ENCODE measurements around the gene NUMB. TPM values are rescaled to one million over a fixed set of nuclear protein-coding genes. Genes with fewer than 3 reads are reported as not detected.
"Not testable (repeated sequence)": the region's sequence is repeated elsewhere in the genome, so short reads cannot be mapped to it uniquely, and the experiment has no call there.

The NUMB gene
- total RNA-seq, 2 donors from 2014 or later = 45.1 to 55.0 TPM

- H3K4me3 Mint-ChIP-seq = no peak overlapping the region
- no peak overlapping the region for H3K27ac Mint-ChIP-seq
- H3K4me1 Mint-ChIP-seq = peaks cover 7% of the 10 kb centered on the region
- no peak for ATAC-seq (replicated peaks)
- no peaks in the 10 kb centered on the region for H3K27me3 Mint-ChIP-seq
- H3K9me3 Mint-ChIP-seq = no peaks in the 10 kb centered on the region
- peaks cover 43% of the 10 kb centered on the region for H3K36me3 Mint-ChIP-seq (ENCODE audit: low read depth)
Observed at GRCh38 chr14:73418227-73418626, 40.1 kb downstream of the NUMB start.

- not testable (repeated sequence) for ATAC-seq (replicated peaks); H3K4me1 Mint-ChIP-seq; H3K4me3 Mint-ChIP-seq; H3K9me3 Mint-ChIP-seq; H3K27me3 Mint-ChIP-seq; H3K27ac Mint-ChIP-seq
- peaks cover 46% of the 10 kb centered on the region for H3K36me3 Mint-ChIP-seq (ENCODE audit: low read depth)
Observed at GRCh38 chr14:73406248-73406647, 52.1 kb downstream of the NUMB start.

- Mint-ChIP-seq H3K9me3 (no peaks in the 10 kb centered on the region), H3K27ac (no peak overlapping the region)
Observed at GRCh38 chr14:73403181-73403752, 55.1 kb downstream of the NUMB start.

GRCh38 chr14:73402579-73402978 is 55.8 kb downstream of the NUMB start:
- no peaks in the 10 kb centered on the region for H3K27me3 Mint-ChIP-seq
- no peaks in the 10 kb centered on the region for H3K9me3 Mint-ChIP-seq
- H3K27ac Mint-ChIP-seq = no peak overlapping the region
- H3K4me3 Mint-ChIP-seq = no peak overlapping the region
- no peaks in the 10 kb centered on the region for H3K4me1 Mint-ChIP-seq
- no peak for ATAC-seq (replicated peaks)
- peaks cover 19% of the 10 kb centered on the region for H3K36me3 Mint-ChIP-seq (ENCODE audit: low read depth)

More at GRCh38 chr14:73403181-73403752, 55.1 kb downstream of the NUMB start:
- no peaks in the 10 kb centered on the region for H3K4me1 Mint-ChIP-seq
- H3K4me3 Mint-ChIP-seq = no peak overlapping the region
- no peaks in the 10 kb centered on the region for H3K27me3 Mint-ChIP-seq
- peaks cover 26% of the 10 kb centered on the region for H3K36me3 Mint-ChIP-seq (ENCODE audit: low read depth)
- no peak for ATAC-seq (replicated peaks)

- Mint-ChIP-seq H3K27ac (no peak overlapping the region), H3K27me3 (no peaks in the 10 kb centered on the region), H3K9me3 (no peaks in the 10 kb centered on the region), H3K4me3 (no peak overlapping the region), H3K36me3 (ENCODE audit: low read depth) (peaks cover 12% of the 10 kb centered on the region), H3K4me1 (peaks cover 5% of the 10 kb centered on the region)
- no peak for ATAC-seq (replicated peaks)
Observed at GRCh38 chr14:73397810-73398209, 60.5 kb downstream of the NUMB start.

GRCh38 chr14:73394317-73394716 is 64.0 kb downstream of the NUMB start:
- no peaks in the 10 kb centered on the region for H3K9me3 Mint-ChIP-seq

GRCh38 chr14:73393375-73393774 is 65.0 kb downstream of the NUMB start:
- Mint-ChIP-seq H3K27ac (no peak overlapping the region), H3K9me3 (no peaks in the 10 kb centered on the region), H3K4me1 (peaks cover 14% of the 10 kb centered on the region), H3K4me3 (no peak overlapping the region), H3K36me3 (ENCODE audit: low read depth) (peaks cover 7% of the 10 kb centered on the region), H3K27me3 (no peaks in the 10 kb centered on the region)
- no peak for ATAC-seq (replicated peaks)

More at GRCh38 chr14:73394317-73394716, 64.0 kb downstream of the NUMB start:
- H3K27me3 Mint-ChIP-seq = no peaks in the 10 kb centered on the region
- H3K4me3 Mint-ChIP-seq = no peak overlapping the region
- peaks cover 7% of the 10 kb centered on the region for H3K36me3 Mint-ChIP-seq (ENCODE audit: low read depth)
- ATAC-seq (replicated peaks) = no peak
- H3K4me1 Mint-ChIP-seq = peaks cover 14% of the 10 kb centered on the region
- H3K27ac Mint-ChIP-seq = no peak overlapping the region

GRCh38 chr14:73392329-73393257 is 65.8 kb downstream of the NUMB start:
- no peaks in the 10 kb centered on the region for H3K27me3 Mint-ChIP-seq
- H3K36me3 Mint-ChIP-seq (ENCODE audit: low read depth) = peaks cover 7% of the 10 kb centered on the region
- peak; percentile 85 for ATAC-seq (replicated peaks)
- no peak overlapping the region for H3K27ac Mint-ChIP-seq
- peaks cover 14% of the 10 kb centered on the region for H3K4me1 Mint-ChIP-seq
- peak overlapping the region; percentile 0 for H3K4me3 Mint-ChIP-seq
- no peaks in the 10 kb centered on the region for H3K9me3 Mint-ChIP-seq

GRCh38 chr14:73387860-73388259 is 70.5 kb downstream of the NUMB start:
- H3K4me1 Mint-ChIP-seq = peaks cover 14% of the 10 kb centered on the region
- not testable (repeated sequence) for H3K27ac Mint-ChIP-seq; ATAC-seq (replicated peaks); H3K9me3 Mint-ChIP-seq; H3K4me3 Mint-ChIP-seq; H3K27me3 Mint-ChIP-seq
- peaks cover 14% of the 10 kb centered on the region for H3K36me3 Mint-ChIP-seq (ENCODE audit: low read depth)

GRCh38 chr14:73386342-73386741 is 72.0 kb downstream of the NUMB start:
- Mint-ChIP-seq H3K4me3 (no peak overlapping the region), H3K4me1 (peaks cover 9% of the 10 kb centered on the region), H3K9me3 (peaks cover 4% of the 10 kb centered on the region), H3K36me3 (ENCODE audit: low read depth) (peaks cover 20% of the 10 kb centered on the region), H3K27ac (no peak overlapping the region), H3K27me3 (no peaks in the 10 kb centered on the region)
- ATAC-seq (replicated peaks) = no peak

GRCh38 chr14:73385021-73385420 is 73.3 kb downstream of the NUMB start:
- H3K27ac Mint-ChIP-seq; ATAC-seq (replicated peaks); H3K4me1 Mint-ChIP-seq; H3K27me3 Mint-ChIP-seq; H3K4me3 Mint-ChIP-seq; H3K9me3 Mint-ChIP-seq: not testable (repeated sequence)
- peaks cover 20% of the 10 kb centered on the region for H3K36me3 Mint-ChIP-seq (ENCODE audit: low read depth)

- Mint-ChIP-seq H3K4me3 (no peak overlapping the region), H3K27ac (no peak overlapping the region), H3K4me1 (peaks cover 9% of the 10 kb centered on the region), H3K27me3 (no peaks in the 10 kb centered on the region), H3K36me3 (ENCODE audit: low read depth) (peaks cover 20% of the 10 kb centered on the region), H3K9me3 (peaks cover 4% of the 10 kb centered on the region)
- ATAC-seq (replicated peaks) = no peak
Observed at GRCh38 chr14:73383356-73383755, 75.0 kb downstream of the NUMB start.

- Mint-ChIP-seq H3K4me3 (no peak overlapping the region), H3K36me3 (ENCODE audit: low read depth) (peaks cover 20% of the 10 kb centered on the region), H3K27ac (no peak overlapping the region), H3K4me1 (peaks cover 9% of the 10 kb centered on the region), H3K9me3 (peaks cover 4% of the 10 kb centered on the region), H3K27me3 (no peaks in the 10 kb centered on the region)
- ATAC-seq (replicated peaks) = no peak
Observed at GRCh38 chr14:73381380-73382013, 76.8 kb downstream of the NUMB start.

GRCh38 chr14:73376585-73376984 is 81.8 kb downstream of the NUMB start:
- no peak overlapping the region for H3K4me3 Mint-ChIP-seq
- H3K9me3 Mint-ChIP-seq = no peaks in the 10 kb centered on the region
- no peaks in the 10 kb centered on the region for H3K27me3 Mint-ChIP-seq
- no peak for ATAC-seq (replicated peaks)
- no peaks in the 10 kb centered on the region for H3K36me3 Mint-ChIP-seq (ENCODE audit: low read depth)
- H3K4me1 Mint-ChIP-seq = peaks cover 5% of the 10 kb centered on the region
- H3K27ac Mint-ChIP-seq = no peak overlapping the region

GRCh38 chr14:73375861-73376260 is 82.5 kb downstream of the NUMB start:
- Mint-ChIP-seq H3K27ac (no peak overlapping the region), H3K27me3 (no peaks in the 10 kb centered on the region), H3K36me3 (ENCODE audit: low read depth) (no peaks in the 10 kb centered on the region), H3K4me3 (no peak overlapping the region), H3K4me1 (peaks cover 5% of the 10 kb centered on the region), H3K9me3 (no peaks in the 10 kb centered on the region)
- ATAC-seq (replicated peaks) = no peak

Data from activated T-helper 17 cell treated with anti-CD3 and anti-CD28 coated beads, Interleukin-2, amount 50 U/mL, for 72 hours (primary cell).